ENCODE results near the gene IER5. TPM values are rescaled to one million over a fixed set of nuclear protein-coding genes. Genes with fewer than 3 reads are reported as not detected.

Gene IER5
- total RNA-seq, 4 donors from 2014 or later: 10.7 to 16.7 (median 14.9) TPM

DNA sequence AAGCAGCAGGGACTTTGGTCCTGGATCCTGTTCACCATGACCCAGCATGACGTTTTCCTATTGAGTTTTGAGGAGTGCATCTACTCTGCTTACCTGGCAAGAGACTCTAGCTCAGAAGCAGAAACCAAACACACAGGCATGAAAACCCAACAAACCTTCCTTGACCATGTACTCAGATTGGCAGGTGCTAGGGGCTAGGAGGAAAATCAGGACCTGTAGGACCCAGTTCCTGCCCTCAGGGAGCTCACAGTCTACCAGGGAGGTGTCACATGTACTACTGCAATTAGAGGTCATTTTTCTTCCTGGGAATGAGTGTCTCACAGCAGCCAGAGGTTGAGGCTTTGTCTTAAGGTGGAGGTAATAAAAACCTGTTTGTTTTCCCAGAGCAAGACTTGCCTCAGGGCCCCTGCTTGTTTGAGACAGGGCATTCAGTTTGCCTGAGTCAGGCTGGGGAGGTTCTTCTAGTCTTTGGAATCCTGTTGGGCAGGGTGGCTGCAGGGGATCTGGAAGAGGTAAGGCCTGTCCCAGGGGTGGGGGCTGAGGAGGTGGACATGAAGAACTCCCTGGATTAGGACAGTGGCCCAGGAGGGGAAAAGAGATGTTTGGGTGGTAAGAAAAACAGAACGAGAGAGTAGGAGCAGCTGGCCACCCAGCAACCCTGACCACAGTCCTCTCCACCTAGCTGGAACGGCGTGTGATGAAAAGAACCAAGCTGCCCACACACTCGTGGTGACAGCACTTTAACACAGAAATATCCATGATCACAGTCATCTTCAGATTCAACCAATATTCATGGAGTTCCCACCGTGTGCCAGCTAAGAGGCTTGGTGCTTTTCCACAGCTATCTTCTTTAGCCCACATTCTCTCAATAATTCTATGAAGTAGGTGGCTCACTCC is 30.8 kb downstream of the IER5 start:
- no peaks in the 10 kb centered on the region for H3K9me3 ChIP-seq
- H3K27me3 ChIP-seq: no peaks in the 10 kb centered on the region
- no peak overlapping the region for H3K4me3 ChIP-seq
- no peaks in the 10 kb centered on the region for H3K36me3 ChIP-seq
- WGBS, 2 donors (ENCODE audit: low coverage in 1 of 2): 83 to 85% methylated on average over 2 to 5 of the region's 6 CpGs
- H3K4me1 ChIP-seq: no peaks in the 10 kb centered on the region
- TF ChIP-seq, protein P1, sequence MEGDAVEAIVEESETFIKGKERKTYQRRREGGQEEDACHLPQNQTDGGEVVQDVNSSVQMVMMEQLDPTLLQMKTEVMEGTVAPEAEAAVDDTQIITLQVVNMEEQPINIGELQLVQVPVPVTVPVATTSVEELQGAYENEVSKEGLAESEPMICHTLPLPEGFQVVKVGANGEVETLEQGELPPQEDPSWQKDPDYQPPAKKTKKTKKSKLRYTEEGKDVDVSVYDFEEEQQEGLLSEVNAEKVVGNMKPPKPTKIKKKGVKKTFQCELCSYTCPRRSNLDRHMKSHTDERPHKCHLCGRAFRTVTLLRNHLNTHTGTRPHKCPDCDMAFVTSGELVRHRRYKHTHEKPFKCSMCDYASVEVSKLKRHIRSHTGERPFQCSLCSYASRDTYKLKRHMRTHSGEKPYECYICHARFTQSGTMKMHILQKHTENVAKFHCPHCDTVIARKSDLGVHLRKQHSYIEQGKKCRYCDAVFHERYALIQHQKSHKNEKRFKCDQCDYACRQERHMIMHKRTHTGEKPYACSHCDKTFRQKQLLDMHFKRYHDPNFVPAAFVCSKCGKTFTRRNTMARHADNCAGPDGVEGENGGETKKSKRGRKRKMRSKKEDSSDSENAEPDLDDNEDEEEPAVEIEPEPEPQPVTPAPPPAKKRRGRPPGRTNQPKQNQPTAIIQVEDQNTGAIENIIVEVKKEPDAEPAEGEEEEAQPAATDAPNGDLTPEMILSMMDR (IDR thresholded peaks at IDR 0.05): no peak
- TF ChIP-seq POLR2A (IDR thresholded peaks at IDR 0.05) (no peak), POLR2AphosphoS5 (IDR thresholded peaks at IDR 0.05) (no peak), EP300 (IDR thresholded peaks at IDR 0.05) (no peak)
- H3K27ac ChIP-seq: no peak overlapping the region
- ATAC-seq: no peak

DNA sequence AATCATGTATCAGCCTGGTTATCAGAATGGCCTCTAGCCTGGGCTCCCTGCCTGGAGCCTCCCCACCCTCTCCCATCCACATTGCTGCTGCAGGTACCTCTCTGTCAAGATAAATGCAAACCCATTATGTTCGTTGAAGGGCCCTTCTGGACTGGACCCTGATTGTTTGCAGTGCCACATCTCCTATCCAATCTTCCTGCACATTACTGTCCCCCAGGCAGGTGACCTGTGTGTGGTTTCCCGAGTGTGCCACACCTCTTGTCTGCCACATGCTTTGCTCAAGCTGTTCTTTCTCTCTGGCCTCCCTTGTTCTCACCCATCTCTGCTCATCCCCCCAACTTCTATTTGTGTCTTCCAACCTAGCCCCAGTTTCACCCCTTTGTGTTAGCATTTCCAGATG is 32.4 kb downstream of the IER5 start:
- Histone ChIP-seq H3K36me3 (no peaks in the 10 kb centered on the region), H3K4me1 (no peaks in the 10 kb centered on the region), H3K27me3 (no peaks in the 10 kb centered on the region), H3K4me3 (no peak overlapping the region), H3K27ac (no peak overlapping the region), H3K9me3 (no peaks in the 10 kb centered on the region)
- TF ChIP-seq, protein P1 (IDR thresholded peaks at IDR 0.05): no peak
- no peak for TF ChIP-seq POLR2AphosphoS5 (IDR thresholded peaks at IDR 0.05)
- TF ChIP-seq POLR2A (IDR thresholded peaks at IDR 0.05): no peak
- 87 to 100% methylated on average over 1 to 2 of the region's 2 CpGs for WGBS, 2 donors (ENCODE audit: low coverage in 1 of 2)
- ATAC-seq: no peak

DNA sequence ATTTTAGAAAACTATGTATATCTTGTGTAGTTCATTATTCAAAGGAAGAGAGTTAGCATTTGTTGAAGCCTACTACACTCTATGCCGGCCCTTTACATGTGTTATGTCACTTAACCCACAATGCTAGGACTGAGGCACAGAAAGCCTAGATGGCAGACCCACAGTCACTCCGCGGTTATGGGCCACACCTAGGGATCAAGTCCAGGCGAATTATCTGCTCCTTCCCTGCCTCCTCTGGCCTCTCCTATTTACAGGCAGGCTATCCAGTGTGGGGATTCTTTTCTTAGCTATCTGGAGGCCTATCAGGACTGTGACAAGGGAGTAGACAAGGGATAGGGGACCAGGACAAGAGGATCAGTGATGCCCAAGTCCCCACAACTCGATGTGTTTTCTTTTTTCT is 33.0 kb downstream of the IER5 start:
- Histone ChIP-seq H3K27me3 (no peaks in the 10 kb centered on the region), H3K9me3 (no peaks in the 10 kb centered on the region), H3K36me3 (no peaks in the 10 kb centered on the region), H3K4me1 (no peaks in the 10 kb centered on the region), H3K4me3 (no peak overlapping the region), H3K27ac (no peak overlapping the region)
- ATAC-seq: no peak
- 88 to 100% methylated on average over 2 to 5 of the region's 5 CpGs for WGBS, 2 donors (ENCODE audit: low coverage in 1 of 2)
- TF ChIP-seq, protein P1 (IDR thresholded peaks at IDR 0.05): no peak
- TF ChIP-seq POLR2A (IDR thresholded peaks at IDR 0.05) (no peak), EP300 (IDR thresholded peaks at IDR 0.05) (no peak), POLR2AphosphoS5 (IDR thresholded peaks at IDR 0.05) (no peak)

DNA sequence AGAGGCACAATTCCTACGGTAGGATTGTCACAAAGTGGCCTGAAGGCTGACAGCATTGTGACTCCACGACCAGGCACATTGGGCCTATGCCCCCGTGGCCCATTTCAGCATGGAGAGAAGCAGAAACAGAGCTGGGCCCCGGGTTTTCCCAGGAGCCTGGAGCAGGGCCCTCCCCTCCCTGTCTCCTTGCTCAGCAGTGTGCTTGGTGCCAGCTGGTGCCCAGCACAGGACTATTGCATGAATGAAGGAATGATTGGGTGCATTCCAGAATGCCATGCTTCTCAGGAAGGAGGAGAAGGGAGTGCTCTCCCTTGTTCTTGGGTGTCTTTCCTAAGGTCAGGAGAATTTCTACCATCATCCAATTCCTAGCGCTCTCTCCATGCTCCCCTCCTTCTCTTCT is 33.7 kb downstream of the IER5 start:
- ATAC-seq: no peak
- H3K4me1 ChIP-seq: peaks cover 0 to 6% (median 0%) of the 10 kb centered on the region in 3 donors
- H3K4me3 ChIP-seq: no peak overlapping the region
- WGBS, 2 donors (ENCODE audit: low coverage in 1 of 2): 100% methylated on average over 1 to 2 of the region's 5 CpGs
- H3K27me3 ChIP-seq: no peaks in the 10 kb centered on the region
- TF ChIP-seq EP300 (IDR thresholded peaks at IDR 0.05) (no peak), POLR2A (IDR thresholded peaks at IDR 0.05) (no peak), POLR2AphosphoS5 (IDR thresholded peaks at IDR 0.05) (no peak)
- TF ChIP-seq, protein P1 (IDR thresholded peaks at IDR 0.05): no peak
- H3K27ac ChIP-seq: no peak overlapping the region
- H3K36me3 ChIP-seq: no peaks in the 10 kb centered on the region
- no peaks in the 10 kb centered on the region for H3K9me3 ChIP-seq

DNA sequence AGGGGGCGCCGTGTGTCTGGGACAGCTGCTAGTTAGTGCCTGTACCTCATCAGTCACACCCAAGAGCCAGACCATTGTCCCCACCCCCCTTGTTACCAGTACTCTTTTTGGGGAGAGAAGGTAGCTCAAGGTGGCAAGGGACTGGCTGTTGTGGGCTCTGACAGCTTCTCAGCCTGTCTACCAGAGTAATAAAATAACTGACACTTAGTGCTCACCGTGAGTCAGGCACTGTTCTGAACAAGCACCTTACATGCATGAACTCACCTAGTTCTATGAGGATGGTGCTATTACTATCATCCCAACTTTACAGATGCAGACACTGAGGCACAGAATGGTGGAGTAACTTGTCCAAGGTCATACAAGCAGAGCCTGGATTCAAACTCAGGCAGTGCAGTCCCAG is 34.7 kb downstream of the IER5 start:
- WGBS, 2 donors (ENCODE audit: low coverage in 1 of 2): 60% methylated on average over 1 of the region's 3 CpGs; no CpG with 5 or more reads in 1 of the 2 donors
- no peaks in the 10 kb centered on the region for H3K27me3 ChIP-seq
- H3K27ac ChIP-seq: no peak overlapping the region
- no peak for ATAC-seq
- peaks cover 0 to 14% (median 0%) of the 10 kb centered on the region in 3 donors for H3K4me1 ChIP-seq
- H3K9me3 ChIP-seq: no peaks in the 10 kb centered on the region
- TF ChIP-seq POLR2AphosphoS5 (IDR thresholded peaks at IDR 0.05): no peak
- TF ChIP-seq POLR2A (IDR thresholded peaks at IDR 0.05): no peak
- no peak for TF ChIP-seq EP300 (IDR thresholded peaks at IDR 0.05)
- TF ChIP-seq, protein P1 (IDR thresholded peaks at IDR 0.05): no peak
- H3K4me3 ChIP-seq: no peak overlapping the region
- H3K36me3 ChIP-seq: no peaks in the 10 kb centered on the region

Data from gastroesophageal sphincter (tissue), 4 donors.